Tibial nerve (tissue), 4 donors: ENCODE results near the gene HLF. TPM values are rescaled to one million over a fixed set of nuclear protein-coding genes. Genes with fewer than 3 reads are reported as not detected.

Experiments used
- DNase-seq, 2 donors: peaks; one replicate each; pipeline ENCODE4 v3.0.0-alpha.2; 2019; ENCODE audit warnings: low spot score in 2 of 2
- H3K27ac ChIP-seq, 4 donors: fragments of 200-600 bp; sonication (generic) in 3 of 4; one replicate each; pipeline ENCODE4 v1.5.1; 2017 to 2019; ENCODE audit warnings: mild to moderate bottlenecking in 1 of 4
- H3K27me3 ChIP-seq, 2 donors: fragments of 200-600 bp; sonication (generic) in 1 of 2; one replicate each; pipeline versions ENCODE4 v1.5.1 to v1.6.0; 2017 to 2019
- H3K36me3 ChIP-seq, 3 donors: fragments of 200-600 bp; sonication (generic); one replicate each; pipeline ENCODE4 v1.5.1; 2018 to 2019
- H3K4me1 ChIP-seq, 4 donors: fragments of 200-600 bp; sonication (generic) in 3 of 4; one replicate each; pipeline ENCODE4 v1.5.1; 2017 to 2019
- H3K4me3 ChIP-seq, 4 donors: fragments of 200-600 bp; sonication (generic) in 3 of 4; one replicate each; pipeline ENCODE4 v1.5.1; 2017 to 2019; ENCODE audit warnings: mild to moderate bottlenecking in 1 of 4, moderate library complexity in 1 of 4
- H3K9me3 ChIP-seq, 4 donors: fragments of 200-600 bp; sonication (generic) in 3 of 4; one replicate each; pipeline ENCODE4 v1.5.1; 2017 to 2019
- EP300 ChIP-seq, 2 donors: sonication (generic); formaldehyde crosslinking; IDR thresholded peaks; one replicate each; pipeline ENCODE4 v1.6.1; 2017; ENCODE audit warnings: antibody characterized with exemption in 2 of 2, mild to moderate bottlenecking in 1 of 2
- POLR2A ChIP-seq, 2 donors: fragments of 450-650 bp; IDR thresholded peaks; one replicate each; pipeline ENCODE4 v1.6.1; 2017; ENCODE audit warnings: antibody characterized with exemption in 2 of 2, mild to moderate bottlenecking in 2 of 2, moderate library complexity in 2 of 2
- WGBS, 2 donors: methylation state at CpG; one replicate each; pipeline ENCODE4 v1.1.5; 2018; 5-methylcytosine and 5-hydroxymethylcytosine counted together
- total RNA-seq, 4 donors: library from RNA; depleted of rRNA; stranded (reverse); fragments of >200 nt; gene quantifications; one replicate each; pipeline ENCODE4 v1.1.0, GENCODE V29; 2016
- TF ChIP-seq, protein P1 (sequence below), 5 experiments: fragments of 200-600 bp in 3 of 5; fragments of 450-650 bp in 2 of 5; sonication (generic) in 3 of 5; IDR thresholded peaks; one replicate each; pipeline ENCODE4 v1.5.1; 2016 to 2019; ENCODE audit warnings: antibody characterized with exemption in 5 of 5, mild to moderate bottlenecking in 3 of 5, moderate library complexity in 2 of 5

The HLF gene
- total RNA-seq, 4 donors from 2014 or later: 19.5 to 42.5 (median 36.0) TPM

DNA sequence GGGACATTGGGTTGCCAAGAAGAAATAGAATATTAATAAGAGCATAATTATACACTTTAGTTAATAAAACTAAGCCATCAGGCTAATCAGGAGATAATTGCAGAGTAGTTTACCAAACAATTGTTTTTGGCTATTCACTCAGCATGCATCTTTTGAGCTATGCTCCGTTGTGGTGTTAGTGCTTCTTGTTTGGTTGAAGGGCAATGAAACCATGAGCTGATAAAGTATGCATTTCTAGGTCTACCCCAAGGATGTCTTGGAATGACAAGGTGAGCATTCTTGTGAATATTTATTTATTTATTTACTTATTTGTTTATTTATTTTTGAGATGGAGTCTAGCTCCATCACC is 6.4 kb downstream of the HLF start:
- Histone ChIP-seq H3K9me3 (no peaks in the 10 kb centered on the region), H3K36me3 (no peaks in the 10 kb centered on the region), H3K27me3 (no peaks in the 10 kb centered on the region), H3K4me3 (no peak overlapping the region), H3K4me1 (peaks cover 0 to 56% (median 21%) of the 10 kb centered on the region in 4 donors), H3K27ac (peak overlapping the region in 1 of 4 donors; percentile 91)
- DNase-seq: no peak
- 76 to 86% methylated on average over 1 of the region's 1 CpG for WGBS, 2 donors
- TF ChIP-seq POLR2A (IDR thresholded peaks at IDR 0.05) (no peak), EP300 (IDR thresholded peaks at IDR 0.05) (no peak)
- TF ChIP-seq, protein P1, sequence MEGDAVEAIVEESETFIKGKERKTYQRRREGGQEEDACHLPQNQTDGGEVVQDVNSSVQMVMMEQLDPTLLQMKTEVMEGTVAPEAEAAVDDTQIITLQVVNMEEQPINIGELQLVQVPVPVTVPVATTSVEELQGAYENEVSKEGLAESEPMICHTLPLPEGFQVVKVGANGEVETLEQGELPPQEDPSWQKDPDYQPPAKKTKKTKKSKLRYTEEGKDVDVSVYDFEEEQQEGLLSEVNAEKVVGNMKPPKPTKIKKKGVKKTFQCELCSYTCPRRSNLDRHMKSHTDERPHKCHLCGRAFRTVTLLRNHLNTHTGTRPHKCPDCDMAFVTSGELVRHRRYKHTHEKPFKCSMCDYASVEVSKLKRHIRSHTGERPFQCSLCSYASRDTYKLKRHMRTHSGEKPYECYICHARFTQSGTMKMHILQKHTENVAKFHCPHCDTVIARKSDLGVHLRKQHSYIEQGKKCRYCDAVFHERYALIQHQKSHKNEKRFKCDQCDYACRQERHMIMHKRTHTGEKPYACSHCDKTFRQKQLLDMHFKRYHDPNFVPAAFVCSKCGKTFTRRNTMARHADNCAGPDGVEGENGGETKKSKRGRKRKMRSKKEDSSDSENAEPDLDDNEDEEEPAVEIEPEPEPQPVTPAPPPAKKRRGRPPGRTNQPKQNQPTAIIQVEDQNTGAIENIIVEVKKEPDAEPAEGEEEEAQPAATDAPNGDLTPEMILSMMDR (IDR thresholded peaks at IDR 0.05): no peak

- Histone ChIP-seq H3K4me1 (peaks cover 0 to 59% (median 24%) of the 10 kb centered on the region in 4 donors), H3K27ac (peak overlapping the region in 3 of 4 donors; percentile 76 to 91 (median 91)), H3K36me3 (no peaks in the 10 kb centered on the region), H3K27me3 (no peaks in the 10 kb centered on the region), H3K9me3 (no peaks in the 10 kb centered on the region), H3K4me3 (no peak overlapping the region)
- WGBS, 2 donors: 74 to 75% methylated on average over 8 of the region's 8 CpGs
- no peak for DNase-seq
- TF ChIP-seq, protein P1 (IDR thresholded peaks at IDR 0.05): no peak
- TF ChIP-seq EP300 (IDR thresholded peaks at IDR 0.05): no peak
- no peak for TF ChIP-seq POLR2A (IDR thresholded peaks at IDR 0.05)
Observed at GRCh38 chr17:55271958-55272710, 7.4 kb downstream of the HLF start.

GRCh38 chr17:55272711-55273578 is 8.2 kb downstream of the HLF start:
- TF ChIP-seq EP300 (IDR thresholded peaks at IDR 0.05) (no peak), POLR2A (IDR thresholded peaks at IDR 0.05) (no peak)
- TF ChIP-seq, protein P1 (IDR thresholded peaks at IDR 0.05): no peak
- Histone ChIP-seq H3K4me3 (peak overlapping the region in 1 of 4 donors; percentile 20), H3K36me3 (no peaks in the 10 kb centered on the region), H3K27me3 (no peaks in the 10 kb centered on the region), H3K9me3 (no peaks in the 10 kb centered on the region), H3K27ac (peak overlapping the region; percentile 67 to 91 (median 84)), H3K4me1 (peaks cover 0 to 64% (median 30%) of the 10 kb centered on the region in 4 donors)
- DNase-seq: no peak
- WGBS, 2 donors: 45 to 53% methylated on average over 13 of the region's 13 CpGs

DNA sequence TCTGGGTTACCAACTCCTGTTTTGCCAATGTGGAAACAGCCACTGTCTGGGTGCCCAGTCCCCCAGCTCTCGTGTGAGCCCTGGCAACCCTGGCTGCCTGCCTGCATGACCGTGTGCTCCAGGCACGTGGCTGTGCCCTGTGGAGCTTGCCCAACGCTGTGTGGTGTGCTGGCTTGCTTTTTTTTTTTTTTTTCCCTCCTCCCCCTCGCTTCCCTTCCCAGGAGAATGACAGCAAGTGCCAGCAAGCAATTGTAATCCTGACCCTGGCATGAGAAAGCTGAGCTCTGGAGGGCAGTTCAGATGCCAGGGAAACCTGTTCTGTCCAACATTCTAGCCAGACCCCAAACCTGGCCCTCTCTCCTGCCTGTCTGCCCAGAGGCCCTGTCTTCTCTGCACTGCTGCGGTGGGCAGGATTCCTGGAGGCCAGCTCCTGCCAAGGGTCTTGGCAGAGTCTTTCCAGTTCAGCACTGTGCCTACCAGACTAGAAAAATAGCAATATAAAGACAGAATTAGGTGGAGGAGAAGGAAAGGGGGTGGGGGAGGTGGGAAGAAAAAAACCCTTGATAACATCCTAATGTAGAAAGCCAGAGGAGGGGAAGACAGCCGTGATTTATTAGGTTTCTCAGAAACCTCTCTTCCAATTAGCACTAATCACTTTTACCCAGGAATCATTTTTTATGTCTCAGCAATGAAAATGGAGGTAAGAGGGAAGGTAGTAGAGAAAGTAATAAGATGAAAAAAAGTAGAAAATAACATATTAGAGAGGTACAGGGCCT is 9.0 kb downstream of the HLF start:
- H3K27ac ChIP-seq: peak overlapping the region; percentile 67 to 91 (median 84)
- H3K36me3 ChIP-seq: no peaks in the 10 kb centered on the region
- no peaks in the 10 kb centered on the region for H3K27me3 ChIP-seq
- H3K4me3 ChIP-seq: peak overlapping the region in 1 of 4 donors; percentile 20
- no peak for DNase-seq
- H3K9me3 ChIP-seq: no peaks in the 10 kb centered on the region
- no peak for TF ChIP-seq POLR2A (IDR thresholded peaks at IDR 0.05)
- TF ChIP-seq, protein P1 (IDR thresholded peaks at IDR 0.05): no peak
- peak; percentile 54 to 86 for TF ChIP-seq EP300 (IDR thresholded peaks at IDR 0.05)
- H3K4me1 ChIP-seq: peaks cover 0 to 73% (median 35%) of the 10 kb centered on the region in 4 donors
- 4 to 10% methylated on average over 7 of the region's 7 CpGs for WGBS, 2 donors
